ENCODE data around the gene PDGFA. TPM values are rescaled to one million over a fixed set of nuclear protein-coding genes. Genes with fewer than 3 reads are reported as not detected.

PDGFA gene
- total and polyA plus RNA-seq, 2 experiments from 2014 or later: 6.5 to 25.6 TPM

DNA sequence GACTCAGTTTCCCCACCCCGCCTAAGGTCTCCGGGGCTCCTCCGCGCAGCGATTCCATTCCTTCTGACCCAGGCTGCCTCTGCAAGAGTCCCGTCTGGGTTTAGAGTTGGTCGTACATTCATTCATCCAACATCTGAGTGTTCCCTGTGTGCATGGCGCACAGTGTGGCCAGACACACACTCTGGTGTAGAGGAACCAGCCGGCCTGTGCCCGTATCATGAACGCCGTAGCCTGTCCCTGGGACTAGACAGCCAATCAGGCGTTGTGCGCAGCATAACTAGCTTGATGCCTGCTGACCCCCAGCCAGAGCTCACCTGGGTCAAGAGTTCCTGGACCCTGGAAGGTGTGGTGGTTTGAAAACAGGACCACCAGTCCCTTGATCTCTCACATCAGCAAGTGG is 20.9 kb upstream of the PDGFA start:
- Histone ChIP-seq H3K4me1 (ENCODE audit: low read depth) (peaks cover 3% of the 10 kb centered on the region), H3K9me3 (ENCODE audit: low read depth) (no peaks in the 10 kb centered on the region), H3K36me3 (no peaks in the 10 kb centered on the region), H3K27me3 (no peaks in the 10 kb centered on the region), H3K27ac (no peak overlapping the region), H3K4me3 (no peak overlapping the region)
- no peak for DNase-seq (ENCODE audit: low read depth in 1 of 2, low spot score in 1 of 2)
- TF ChIP-seq, protein P1, sequence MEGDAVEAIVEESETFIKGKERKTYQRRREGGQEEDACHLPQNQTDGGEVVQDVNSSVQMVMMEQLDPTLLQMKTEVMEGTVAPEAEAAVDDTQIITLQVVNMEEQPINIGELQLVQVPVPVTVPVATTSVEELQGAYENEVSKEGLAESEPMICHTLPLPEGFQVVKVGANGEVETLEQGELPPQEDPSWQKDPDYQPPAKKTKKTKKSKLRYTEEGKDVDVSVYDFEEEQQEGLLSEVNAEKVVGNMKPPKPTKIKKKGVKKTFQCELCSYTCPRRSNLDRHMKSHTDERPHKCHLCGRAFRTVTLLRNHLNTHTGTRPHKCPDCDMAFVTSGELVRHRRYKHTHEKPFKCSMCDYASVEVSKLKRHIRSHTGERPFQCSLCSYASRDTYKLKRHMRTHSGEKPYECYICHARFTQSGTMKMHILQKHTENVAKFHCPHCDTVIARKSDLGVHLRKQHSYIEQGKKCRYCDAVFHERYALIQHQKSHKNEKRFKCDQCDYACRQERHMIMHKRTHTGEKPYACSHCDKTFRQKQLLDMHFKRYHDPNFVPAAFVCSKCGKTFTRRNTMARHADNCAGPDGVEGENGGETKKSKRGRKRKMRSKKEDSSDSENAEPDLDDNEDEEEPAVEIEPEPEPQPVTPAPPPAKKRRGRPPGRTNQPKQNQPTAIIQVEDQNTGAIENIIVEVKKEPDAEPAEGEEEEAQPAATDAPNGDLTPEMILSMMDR (IDR thresholded peaks at IDR 0.05; ENCODE audit: low read depth, low read length): no peak

DNA sequence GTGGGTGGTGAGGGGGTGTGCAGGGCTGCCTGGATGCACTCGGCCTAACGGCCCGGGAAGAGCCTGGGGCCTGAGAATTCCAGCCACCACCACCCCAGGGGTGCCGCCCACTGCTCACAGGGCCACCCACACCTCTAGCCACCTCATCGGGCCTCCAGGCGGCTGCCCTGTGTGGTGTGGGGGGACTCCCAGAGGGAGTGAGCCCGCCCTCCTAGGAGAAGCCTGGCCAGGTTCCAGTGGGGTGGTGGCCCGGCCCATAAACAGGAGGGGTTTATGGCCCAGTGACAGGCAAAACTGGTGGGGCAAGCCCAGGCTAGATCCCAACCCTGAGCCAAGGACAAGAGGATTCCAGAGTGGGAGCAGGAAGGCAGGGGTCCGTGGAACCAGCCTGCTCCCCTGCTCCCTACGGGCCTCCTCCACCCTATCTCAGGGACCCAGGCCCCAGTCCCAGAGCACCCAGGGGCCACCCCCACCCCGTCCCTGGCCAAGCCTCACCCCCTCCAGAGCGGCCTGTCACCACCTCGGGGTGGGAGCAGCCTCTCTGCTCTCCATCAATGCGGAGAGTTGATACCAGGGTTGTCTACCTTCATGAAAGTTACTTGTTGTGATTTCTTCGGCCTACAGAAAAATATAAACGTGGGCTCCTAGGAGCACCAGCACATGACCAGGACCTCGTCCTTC is 20.2 kb upstream of the PDGFA start:
- peak in 1 of 2 donors; percentile 61 for DNase-seq (ENCODE audit: low read depth in 1 of 2, low spot score in 1 of 2)
- H3K9me3 ChIP-seq (ENCODE audit: low read depth): no peaks in the 10 kb centered on the region
- peaks cover 3% of the 10 kb centered on the region for H3K4me1 ChIP-seq (ENCODE audit: low read depth)
- H3K36me3 ChIP-seq: no peaks in the 10 kb centered on the region
- H3K4me3 ChIP-seq: no peak overlapping the region
- H3K27me3 ChIP-seq: no peaks in the 10 kb centered on the region
- H3K27ac ChIP-seq: peak overlapping the region; percentile 23
- TF ChIP-seq, protein P1 (IDR thresholded peaks at IDR 0.05; ENCODE audit: low read depth, low read length): no peak

DNA sequence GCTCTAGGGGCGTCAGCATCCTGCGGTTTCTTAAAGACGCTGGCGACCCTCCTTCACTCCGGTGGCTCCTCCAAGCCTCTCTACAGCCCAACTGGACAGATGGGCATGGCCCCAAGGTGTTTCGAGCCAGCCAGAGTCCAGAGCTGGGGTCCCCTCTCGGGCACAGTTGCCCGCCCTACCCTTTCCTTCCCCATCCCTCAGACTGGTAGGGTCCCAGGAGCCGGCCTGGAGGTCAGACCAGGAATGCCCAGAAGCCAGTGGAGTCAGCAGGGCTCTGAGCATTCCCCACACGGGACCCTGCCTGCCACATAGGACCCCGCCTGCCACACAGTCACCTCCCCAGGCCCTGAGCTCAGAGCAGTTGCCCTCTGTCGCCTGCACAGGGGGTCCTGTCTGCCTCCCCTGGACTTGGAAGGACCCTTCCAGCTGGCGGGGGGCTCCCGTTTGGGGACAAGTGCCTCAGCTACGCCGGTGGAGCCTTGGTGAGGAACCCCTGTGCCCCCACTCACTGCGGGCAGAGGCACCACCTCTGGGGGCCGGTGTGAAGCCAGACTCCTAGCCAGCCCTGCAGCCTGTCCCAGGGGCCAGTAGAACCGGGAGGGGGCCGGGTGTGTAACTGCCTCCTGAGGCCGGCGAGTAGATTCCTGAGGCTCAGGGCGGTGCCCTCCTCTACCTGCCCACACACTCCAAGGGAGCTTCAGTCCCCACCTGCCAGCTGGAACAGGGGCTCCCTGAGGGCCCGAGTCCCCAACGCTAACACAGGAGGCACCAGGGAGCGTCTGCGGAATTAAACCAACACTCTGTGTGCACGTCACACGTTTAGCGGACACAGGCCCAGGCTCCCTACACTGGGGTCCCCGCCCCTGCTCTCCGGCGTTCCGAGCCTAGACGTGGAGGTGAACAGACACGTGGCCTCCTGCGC is 19.4 kb upstream of the PDGFA start:
- no peak for DNase-seq (ENCODE audit: low read depth in 1 of 2, low spot score in 1 of 2)
- H3K36me3 ChIP-seq: no peaks in the 10 kb centered on the region
- H3K27me3 ChIP-seq: no peaks in the 10 kb centered on the region
- H3K9me3 ChIP-seq (ENCODE audit: low read depth): no peaks in the 10 kb centered on the region
- TF ChIP-seq, protein P1 (IDR thresholded peaks at IDR 0.05; ENCODE audit: low read depth, low read length): no peak
- no peak overlapping the region for H3K4me3 ChIP-seq
- no peak overlapping the region for H3K27ac ChIP-seq
- H3K4me1 ChIP-seq (ENCODE audit: low read depth): peaks cover 3% of the 10 kb centered on the region

DNA sequence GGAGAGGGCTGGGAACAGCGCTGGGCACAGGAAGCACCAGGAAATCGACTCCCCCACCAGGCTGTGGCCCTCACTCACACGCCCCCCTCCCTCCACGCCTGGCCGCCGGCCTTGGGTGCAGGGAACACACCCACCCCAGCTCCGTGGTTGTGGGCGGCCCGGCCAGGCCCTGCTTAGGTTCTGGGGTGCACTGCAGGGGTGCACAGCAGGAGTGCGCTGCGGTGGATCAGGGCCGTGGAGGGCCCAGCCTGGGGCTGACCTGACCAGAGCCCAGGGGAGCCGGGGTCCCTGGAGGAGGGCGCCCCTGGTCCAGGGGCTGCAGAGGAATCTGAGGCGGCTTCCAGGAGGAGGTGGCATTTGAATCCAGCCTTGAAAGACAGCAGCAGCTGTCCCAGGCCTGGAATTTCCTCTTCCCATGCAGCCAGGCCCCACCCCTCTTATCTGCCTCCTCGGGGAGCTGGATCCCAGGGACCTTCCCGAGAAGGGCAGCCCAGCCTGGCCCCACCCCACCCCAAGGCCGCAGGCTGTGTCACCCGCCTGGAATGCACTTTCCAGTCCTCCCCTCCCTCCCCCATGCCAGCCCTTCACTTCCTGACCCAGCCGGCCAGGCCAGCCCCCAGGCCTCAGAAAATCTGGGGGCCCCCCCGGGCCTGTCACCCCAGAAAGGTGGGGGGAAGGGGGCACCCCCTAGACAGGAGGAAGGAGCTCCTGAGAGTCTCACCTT is 18.4 kb upstream of the PDGFA start:
- H3K9me3 ChIP-seq (ENCODE audit: low read depth): no peaks in the 10 kb centered on the region
- peaks cover 3% of the 10 kb centered on the region for H3K4me1 ChIP-seq (ENCODE audit: low read depth)
- TF ChIP-seq, protein P1 (IDR thresholded peaks at IDR 0.05; ENCODE audit: low read depth, low read length): no peak
- DNase-seq (ENCODE audit: low read depth in 1 of 2, low spot score in 1 of 2): peak; percentile 44 to 90
- H3K27me3 ChIP-seq: no peaks in the 10 kb centered on the region
- no peaks in the 10 kb centered on the region for H3K36me3 ChIP-seq
- no peak overlapping the region for H3K4me3 ChIP-seq
- no peak overlapping the region for H3K27ac ChIP-seq

DNA sequence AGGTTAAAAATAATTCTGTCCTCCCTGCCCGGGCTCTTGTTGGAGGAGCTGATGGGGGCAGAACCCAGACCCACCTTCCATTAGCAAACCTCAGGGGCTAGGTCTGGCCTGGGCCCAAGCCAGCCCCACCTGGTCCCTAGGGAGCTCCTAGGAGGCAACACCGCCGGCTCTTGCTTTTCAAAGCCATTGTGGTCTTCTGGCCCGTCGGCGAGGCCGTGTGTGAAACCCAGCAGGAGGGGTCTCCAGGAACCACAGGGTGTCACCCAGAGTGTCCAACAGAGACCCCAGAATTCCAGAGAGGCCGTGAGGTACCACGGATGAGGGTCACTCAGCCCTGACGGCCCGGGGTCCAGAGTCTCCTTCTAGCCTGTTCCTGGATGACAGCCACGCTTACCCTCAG is 16.6 kb upstream of the PDGFA start:
- Histone ChIP-seq H3K27me3 (no peaks in the 10 kb centered on the region), H3K27ac (no peak overlapping the region), H3K9me3 (ENCODE audit: low read depth) (no peaks in the 10 kb centered on the region), H3K36me3 (no peaks in the 10 kb centered on the region), H3K4me1 (ENCODE audit: low read depth) (peaks cover 3% of the 10 kb centered on the region), H3K4me3 (no peak overlapping the region)
- no peak for DNase-seq (ENCODE audit: low read depth in 1 of 2, low spot score in 1 of 2)
- TF ChIP-seq, protein P1 (IDR thresholded peaks at IDR 0.05; ENCODE audit: low read depth, low read length): no peak
